Brain microvascular endothelial cell (primary cell): ENCODE data around the gene PPP3R1.
A peak's percentile ranks its signal among the peaks of the same experiment; 100 is the strongest.

ENCODE experiments used
- DNase-seq: peaks from one replicate; pipeline ENCODE4 v3.0.0-alpha.2; 2020
- H3K27ac ChIP-seq: fragments of 250-450 bp; sonication (Bioruptor Pico); 2 replicates; pipeline ENCODE4 v1.5.1; 2020; ENCODE audit warnings: mild to moderate bottlenecking, moderate library complexity
- H3K27me3 ChIP-seq: fragments of 250-450 bp; sonication (Bioruptor Pico); replicated peaks from 2 replicates; pipeline ENCODE4 v1.5.1; 2020; ENCODE audit warnings: mild to moderate bottlenecking
- H3K36me3 ChIP-seq: fragments of 250-450 bp; sonication (Bioruptor Pico); replicated peaks from 2 replicates; pipeline ENCODE4 v1.5.1; 2020; ENCODE audit warnings: mild to moderate bottlenecking
- H3K4me3 ChIP-seq: 2 replicates; pipeline ENCODE4 v1.5.1; 2011; ENCODE audit warnings: low read depth, mild to moderate bottlenecking, control low read depth, low read length, moderate library complexity
- in situ Hi-C: cut with HindIII; loops from 2 replicates; pipeline ENCODE4 v1.10.0; 2017; ENCODE audit warnings: low sequenced_read_pairs, low pct_ligation_motif_present
- TF ChIP-seq, protein P1 (sequence below): IDR thresholded peaks from 2 replicates; pipeline ENCODE4 v1.5.1; 2011; ENCODE audit warnings: low read depth, mild to moderate bottlenecking, moderate library complexity, low read length, control low read depth, inconsistent platforms; ENCODE audit errors: missing control alignments

PPP3R1 gene

DNA sequence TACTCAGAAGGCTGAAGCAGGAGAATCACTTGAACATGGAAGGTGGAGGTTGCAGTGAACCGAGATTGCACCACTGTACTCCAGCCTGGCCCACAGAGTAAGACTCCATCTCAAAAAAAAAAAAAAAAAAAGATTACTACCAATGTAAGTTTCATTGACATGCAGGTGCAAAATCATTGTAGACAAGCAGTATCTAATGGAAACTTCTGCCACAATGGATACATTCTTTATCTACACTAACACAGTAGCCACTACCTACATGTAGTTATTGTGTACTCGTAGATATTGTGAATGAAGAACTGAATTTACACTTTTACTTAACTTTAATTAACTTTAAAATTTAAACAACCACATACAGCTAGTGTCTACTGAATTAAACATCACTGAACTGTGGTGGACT lies 10.6 kb downstream of the PPP3R1 start:
- in situ Hi-C loops, result no loop called here
- DNase-seq, result no peak
- TF ChIP-seq, protein P1, sequence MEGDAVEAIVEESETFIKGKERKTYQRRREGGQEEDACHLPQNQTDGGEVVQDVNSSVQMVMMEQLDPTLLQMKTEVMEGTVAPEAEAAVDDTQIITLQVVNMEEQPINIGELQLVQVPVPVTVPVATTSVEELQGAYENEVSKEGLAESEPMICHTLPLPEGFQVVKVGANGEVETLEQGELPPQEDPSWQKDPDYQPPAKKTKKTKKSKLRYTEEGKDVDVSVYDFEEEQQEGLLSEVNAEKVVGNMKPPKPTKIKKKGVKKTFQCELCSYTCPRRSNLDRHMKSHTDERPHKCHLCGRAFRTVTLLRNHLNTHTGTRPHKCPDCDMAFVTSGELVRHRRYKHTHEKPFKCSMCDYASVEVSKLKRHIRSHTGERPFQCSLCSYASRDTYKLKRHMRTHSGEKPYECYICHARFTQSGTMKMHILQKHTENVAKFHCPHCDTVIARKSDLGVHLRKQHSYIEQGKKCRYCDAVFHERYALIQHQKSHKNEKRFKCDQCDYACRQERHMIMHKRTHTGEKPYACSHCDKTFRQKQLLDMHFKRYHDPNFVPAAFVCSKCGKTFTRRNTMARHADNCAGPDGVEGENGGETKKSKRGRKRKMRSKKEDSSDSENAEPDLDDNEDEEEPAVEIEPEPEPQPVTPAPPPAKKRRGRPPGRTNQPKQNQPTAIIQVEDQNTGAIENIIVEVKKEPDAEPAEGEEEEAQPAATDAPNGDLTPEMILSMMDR, result no peak
- H3K27ac ChIP-seq, result no peak overlapping the region
- H3K4me3 ChIP-seq, result no peak overlapping the region
- no peaks in the 10 kb centered on the region for H3K36me3 ChIP-seq
- H3K27me3 ChIP-seq, result no peaks in the 10 kb centered on the region

DNA sequence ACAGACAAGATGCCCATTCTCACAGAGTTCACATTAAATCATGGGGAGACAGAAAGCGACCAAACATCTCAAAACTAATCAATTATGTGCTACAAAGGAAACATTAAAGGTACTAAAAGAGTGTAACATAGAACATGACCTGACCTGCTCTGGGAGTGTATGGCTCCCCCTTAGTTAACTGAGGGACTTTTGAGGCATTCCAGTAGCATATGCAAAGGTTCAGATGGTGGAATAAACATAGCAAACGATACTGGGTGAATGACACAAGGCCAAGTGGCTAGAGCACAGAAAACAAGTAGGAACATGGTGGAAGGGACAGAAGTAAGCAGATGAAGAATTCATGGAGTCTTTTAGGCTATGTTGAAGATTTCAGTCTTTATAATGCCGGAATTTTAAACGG lies 11.9 kb downstream of the PPP3R1 start:
- Histone ChIP-seq H3K4me3 (no peak overlapping the region), H3K27me3 (no peaks in the 10 kb centered on the region), H3K36me3 (no peaks in the 10 kb centered on the region), H3K27ac (no peak overlapping the region)
- in situ Hi-C loops, result no loop called here
- TF ChIP-seq, protein P1, result no peak
- DNase-seq, result no peak

DNA sequence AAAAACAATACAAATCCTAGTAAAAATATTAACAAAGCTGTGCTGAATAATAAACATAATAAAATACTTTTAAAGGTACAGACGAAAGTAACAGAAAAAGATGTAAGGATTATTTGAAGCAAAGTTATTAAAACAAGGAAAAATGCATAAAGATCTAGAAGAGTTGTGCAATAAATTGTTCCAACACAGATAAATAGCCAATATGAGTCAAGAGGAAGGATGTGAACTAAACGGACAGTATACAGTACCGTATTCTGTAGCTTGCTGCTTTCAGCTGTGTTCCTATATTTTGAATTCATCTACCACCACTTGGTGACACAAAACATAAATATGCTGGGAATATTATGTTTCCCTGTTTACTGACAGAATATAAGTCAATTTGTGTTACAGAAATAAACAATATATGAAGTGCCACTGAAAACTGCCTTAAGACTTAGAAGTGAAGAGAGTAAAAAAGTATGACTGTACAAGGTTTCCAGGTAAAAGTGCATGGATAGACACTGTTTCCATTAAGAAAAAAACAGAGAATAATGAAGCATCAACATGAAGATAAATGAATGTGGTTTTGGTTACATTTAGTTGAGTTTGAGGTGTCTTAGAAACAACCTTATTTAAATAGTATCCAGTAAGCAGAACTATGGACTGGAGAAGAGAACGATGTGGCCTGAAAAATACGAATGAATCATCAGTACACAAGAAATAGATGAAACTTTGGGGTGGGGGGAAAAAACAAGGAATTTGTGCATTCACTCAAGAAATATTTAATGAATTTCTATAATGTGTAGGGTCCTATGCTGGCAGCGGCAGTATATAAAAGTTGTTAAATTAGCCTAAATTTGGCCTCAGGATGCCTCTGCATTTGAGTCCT lies 13.1 kb downstream of the PPP3R1 start:
- DNase-seq, result no peak
- TF ChIP-seq, protein P1, result no peak
- Histone ChIP-seq H3K36me3 (no peaks in the 10 kb centered on the region), H3K27ac (peak overlapping the region; percentile 49), H3K4me3 (no peak overlapping the region), H3K27me3 (no peaks in the 10 kb centered on the region)
- in situ Hi-C loops, result no loop called here

DNA sequence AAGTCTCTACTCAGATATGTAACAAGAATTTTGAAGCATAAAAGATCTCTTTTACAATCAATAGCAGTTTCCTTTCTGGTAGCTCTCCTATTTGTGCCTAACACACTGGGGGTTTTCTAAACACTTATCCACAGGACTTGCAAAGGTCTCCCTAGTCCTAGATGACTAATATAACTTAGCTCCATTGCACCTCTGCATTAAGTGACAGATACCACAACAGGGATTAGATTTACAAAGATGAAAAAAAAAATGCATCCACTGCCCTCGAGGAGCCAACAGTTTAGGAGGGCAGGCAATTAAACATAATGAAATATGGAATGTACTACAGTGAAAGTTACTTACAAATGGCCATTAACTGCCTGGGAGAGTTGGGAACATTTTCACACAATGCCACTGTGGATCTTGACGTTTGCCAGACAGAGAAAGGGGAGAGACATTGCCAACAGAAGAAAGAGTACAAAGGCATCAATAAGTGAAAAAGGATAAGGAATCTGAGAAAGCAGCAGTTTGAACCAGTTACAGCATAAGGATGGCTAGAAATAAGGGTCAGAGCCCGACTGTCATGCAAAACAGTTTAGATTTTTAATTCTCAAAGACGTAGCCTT lies 14.3 kb downstream of the PPP3R1 start:
- Histone ChIP-seq H3K4me3 (no peak overlapping the region), H3K36me3 (no peaks in the 10 kb centered on the region), H3K27me3 (no peaks in the 10 kb centered on the region), H3K27ac (no peak overlapping the region)
- no peak for DNase-seq
- TF ChIP-seq, protein P1, result no peak
- in situ Hi-C loops, result no loop called here

DNA sequence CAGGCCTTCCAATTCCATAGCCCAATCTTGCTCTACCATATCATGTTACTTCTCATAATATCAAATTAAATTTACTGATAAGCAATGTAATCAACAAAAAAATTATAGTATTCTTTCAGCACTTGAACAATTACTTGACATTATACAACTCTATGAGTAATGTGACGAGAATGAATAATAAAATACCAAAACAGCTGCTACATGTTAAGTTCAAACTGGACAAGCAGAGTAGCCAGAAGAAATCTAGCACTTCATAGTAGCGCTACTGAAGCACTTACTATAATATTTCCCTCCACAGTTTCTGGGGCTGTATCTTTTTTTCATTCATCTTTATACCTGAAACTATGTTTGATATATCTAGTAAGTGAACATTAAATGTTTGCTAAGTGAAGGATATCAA lies 14.9 kb downstream of the PPP3R1 start:
- in situ Hi-C loops, result no loop called here
- DNase-seq, result no peak
- Histone ChIP-seq H3K4me3 (no peak overlapping the region), H3K36me3 (no peaks in the 10 kb centered on the region), H3K27ac (no peak overlapping the region), H3K27me3 (no peaks in the 10 kb centered on the region)
- TF ChIP-seq, protein P1, result no peak

DNA sequence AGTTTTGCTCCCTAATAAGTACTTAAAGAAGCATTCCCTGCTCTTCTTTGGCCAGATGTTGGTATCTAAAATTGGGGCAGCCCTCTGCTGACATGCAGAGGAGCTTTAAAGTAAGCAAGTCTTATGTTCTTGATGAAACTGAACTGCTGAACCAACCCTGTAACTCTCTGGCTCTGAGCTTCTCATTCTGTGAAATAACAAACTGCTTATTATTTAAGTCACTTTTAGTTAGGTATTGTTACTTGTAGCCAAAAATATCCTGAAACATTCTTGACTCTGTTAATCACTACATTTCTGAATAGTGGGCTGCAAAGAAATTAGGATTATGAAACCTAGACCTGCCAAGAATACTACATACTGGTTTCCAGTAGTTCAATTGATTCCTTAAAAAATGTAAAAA lies 15.5 kb downstream of the PPP3R1 start:
- H3K4me3 ChIP-seq, result no peak overlapping the region
- no peaks in the 10 kb centered on the region for H3K36me3 ChIP-seq
- no peak for DNase-seq
- in situ Hi-C loops, result no loop called here
- TF ChIP-seq, protein P1, result no peak
- H3K27me3 ChIP-seq, result no peaks in the 10 kb centered on the region
- no peak overlapping the region for H3K27ac ChIP-seq
